ENCODE data around the gene ACTR2. TPM values are rescaled to one million over a fixed set of nuclear protein-coding genes. Genes with fewer than 3 reads are reported as not detected.

The ACTR2 gene
- total RNA-seq, 1 experiment from 2014 or later = 263 TPM

DNA sequence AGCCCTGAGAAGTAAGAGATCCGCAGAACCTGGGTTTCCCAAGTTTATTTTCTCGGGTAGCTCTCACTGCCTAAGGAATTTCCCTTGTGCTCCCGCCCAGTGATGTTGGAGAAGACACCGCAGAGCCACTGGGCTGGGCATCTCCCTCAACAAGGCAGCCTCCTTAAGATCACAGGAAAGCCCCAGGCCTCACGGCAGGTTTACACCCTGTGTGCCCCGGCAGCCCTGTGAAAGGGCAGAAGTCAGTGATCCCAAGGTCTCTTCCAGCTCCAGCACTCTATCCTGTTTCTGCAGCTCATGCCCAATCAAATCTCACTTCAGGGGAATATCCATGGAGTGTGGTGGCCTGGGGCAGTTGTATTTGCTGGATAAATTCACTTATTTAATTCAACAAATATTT, 66.5 kb downstream of the ACTR2 start:
- no peak overlapping the region for H3K4me3 Mint-ChIP-seq (ENCODE audit: unreplicated experiment)
- no peak for DNase-seq (ENCODE audit: unreplicated experiment)
- BruUV-seq (replicated peaks) = no TSS peak
- TF ChIP-seq, protein P1, sequence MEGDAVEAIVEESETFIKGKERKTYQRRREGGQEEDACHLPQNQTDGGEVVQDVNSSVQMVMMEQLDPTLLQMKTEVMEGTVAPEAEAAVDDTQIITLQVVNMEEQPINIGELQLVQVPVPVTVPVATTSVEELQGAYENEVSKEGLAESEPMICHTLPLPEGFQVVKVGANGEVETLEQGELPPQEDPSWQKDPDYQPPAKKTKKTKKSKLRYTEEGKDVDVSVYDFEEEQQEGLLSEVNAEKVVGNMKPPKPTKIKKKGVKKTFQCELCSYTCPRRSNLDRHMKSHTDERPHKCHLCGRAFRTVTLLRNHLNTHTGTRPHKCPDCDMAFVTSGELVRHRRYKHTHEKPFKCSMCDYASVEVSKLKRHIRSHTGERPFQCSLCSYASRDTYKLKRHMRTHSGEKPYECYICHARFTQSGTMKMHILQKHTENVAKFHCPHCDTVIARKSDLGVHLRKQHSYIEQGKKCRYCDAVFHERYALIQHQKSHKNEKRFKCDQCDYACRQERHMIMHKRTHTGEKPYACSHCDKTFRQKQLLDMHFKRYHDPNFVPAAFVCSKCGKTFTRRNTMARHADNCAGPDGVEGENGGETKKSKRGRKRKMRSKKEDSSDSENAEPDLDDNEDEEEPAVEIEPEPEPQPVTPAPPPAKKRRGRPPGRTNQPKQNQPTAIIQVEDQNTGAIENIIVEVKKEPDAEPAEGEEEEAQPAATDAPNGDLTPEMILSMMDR (IDR thresholded peaks at IDR 0.05; ENCODE audit: unreplicated experiment) = no peak
- no peaks in the 10 kb centered on the region for H3K36me3 Mint-ChIP-seq (ENCODE audit: insufficient read depth, unreplicated experiment)
- ChIA-PET POLR2A (interaction anchor here (0.6 to 0.9 kb wide), 2 partner anchors 14 to 62 kb away, joined by 3 to 6 read pairs; no protein-coding TSS in a partner anchor), CTCF (interaction anchor here (0.5 to 0.7 kb wide), 2 partner anchors 35 to 49 kb away, joined by 3 read pairs; no protein-coding TSS in a partner anchor)
- H3K27me3 Mint-ChIP-seq (ENCODE audit: insufficient read depth, unreplicated experiment) = no peaks in the 10 kb centered on the region
- H3K4me1 Mint-ChIP-seq (ENCODE audit: insufficient read depth, unreplicated experiment) = peaks cover under 1% of the 10 kb centered on the region
- H3K27ac Mint-ChIP-seq (ENCODE audit: low read depth, unreplicated experiment) = no peak overlapping the region
- intact Hi-C loops (cut with micrococcal nuclease) = no loop called here
- H3K9me3 Mint-ChIP-seq (ENCODE audit: unreplicated experiment) = no peaks in the 10 kb centered on the region

DNA sequence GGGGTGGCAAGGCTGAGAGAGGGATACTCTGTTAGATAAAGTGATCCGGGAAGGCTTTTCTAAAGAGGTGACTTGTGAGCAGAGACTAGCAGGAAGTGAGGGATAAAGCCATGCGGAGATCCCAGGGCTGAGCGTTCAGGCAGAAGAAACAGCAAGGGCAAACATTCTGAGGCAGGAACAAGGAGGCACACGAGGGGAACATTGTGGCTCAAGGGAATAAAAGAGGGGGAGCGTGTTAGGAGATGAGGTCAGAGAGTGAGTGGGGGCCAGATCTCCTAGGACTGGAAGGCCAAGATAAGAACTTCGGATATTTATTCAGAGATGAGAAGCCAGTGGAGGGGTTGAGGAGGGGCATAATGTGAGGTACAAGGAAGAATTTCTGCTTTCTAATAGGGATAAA, 67.1 kb downstream of the ACTR2 start:
- Mint-ChIP-seq H3K27ac (ENCODE audit: low read depth, unreplicated experiment) (no peak overlapping the region), H3K27me3 (ENCODE audit: insufficient read depth, unreplicated experiment) (no peaks in the 10 kb centered on the region), H3K9me3 (ENCODE audit: unreplicated experiment) (no peaks in the 10 kb centered on the region), H3K4me1 (ENCODE audit: insufficient read depth, unreplicated experiment) (peaks cover 4% of the 10 kb centered on the region), H3K36me3 (ENCODE audit: insufficient read depth, unreplicated experiment) (no peaks in the 10 kb centered on the region), H3K4me3 (ENCODE audit: unreplicated experiment) (no peak overlapping the region)
- ChIA-PET POLR2A (no interaction called here), CTCF (no interaction called here)
- TF ChIP-seq, protein P1 (IDR thresholded peaks at IDR 0.05; ENCODE audit: unreplicated experiment) = no peak
- intact Hi-C loops (cut with micrococcal nuclease) = no loop called here
- no peak for DNase-seq (ENCODE audit: unreplicated experiment)
- BruUV-seq (replicated peaks) = no TSS peak

DNA sequence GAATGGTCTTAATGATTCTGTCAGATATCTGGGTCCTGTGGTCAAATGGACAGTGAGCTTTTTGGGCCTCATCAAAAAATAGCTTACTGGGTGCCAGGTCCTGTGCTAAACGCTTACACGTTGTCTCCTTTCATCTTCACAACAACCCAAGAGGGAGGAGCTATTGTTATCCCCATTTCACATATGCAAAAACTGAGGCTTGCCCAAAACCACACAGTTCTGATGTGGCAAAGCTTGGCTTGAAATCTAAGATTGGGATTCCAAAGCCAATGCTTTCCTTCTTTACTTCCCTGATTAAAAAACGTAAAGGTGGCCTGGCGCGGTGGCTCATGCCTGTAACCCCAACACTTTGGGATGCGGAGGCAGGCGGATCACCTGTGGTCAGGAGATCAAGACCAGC, 69.3 kb downstream of the ACTR2 start:
- Mint-ChIP-seq H3K9me3 (ENCODE audit: unreplicated experiment) (no peaks in the 10 kb centered on the region), H3K27me3 (ENCODE audit: insufficient read depth, unreplicated experiment) (no peaks in the 10 kb centered on the region), H3K27ac (ENCODE audit: low read depth, unreplicated experiment) (no peak overlapping the region), H3K36me3 (ENCODE audit: insufficient read depth, unreplicated experiment) (no peaks in the 10 kb centered on the region), H3K4me3 (ENCODE audit: unreplicated experiment) (no peak overlapping the region), H3K4me1 (ENCODE audit: insufficient read depth, unreplicated experiment) (peaks cover 12% of the 10 kb centered on the region)
- TF ChIP-seq, protein P1 (IDR thresholded peaks at IDR 0.05; ENCODE audit: unreplicated experiment) = no peak
- DNase-seq (ENCODE audit: unreplicated experiment) = no peak
- CTCF ChIA-PET = interaction anchor here (0.5 to 0.7 kb wide), 2 partner anchors 116 to 217 kb away, joined by 3 read pairs; no protein-coding TSS in a partner anchor
- BruUV-seq (replicated peaks) = no TSS peak
- POLR2A ChIA-PET = interaction anchor here (0.7 kb wide), 1 partner anchor 14 kb away, joined by 3 read pairs; no protein-coding TSS in a partner anchor
- intact Hi-C loops (cut with micrococcal nuclease) = no loop called here

DNA sequence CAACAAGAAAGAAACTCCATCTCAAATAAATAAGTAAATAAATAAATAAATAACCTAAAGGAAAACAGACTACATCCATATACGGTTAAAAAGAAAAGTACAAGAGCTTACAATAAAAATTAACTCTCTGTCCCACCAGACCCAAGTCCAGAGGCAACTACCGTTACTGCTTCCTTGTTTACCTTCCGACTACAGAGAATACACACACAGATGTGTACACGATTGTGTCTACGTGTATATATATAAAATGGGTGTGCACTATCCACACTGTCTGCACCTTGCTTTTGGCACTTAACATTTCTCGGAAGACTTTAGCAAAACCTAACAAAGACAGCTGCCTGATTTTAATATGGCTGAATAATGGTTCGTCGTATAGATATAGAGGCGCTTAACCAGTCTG, 69.9 kb downstream of the ACTR2 start:
- Mint-ChIP-seq H3K4me1 (ENCODE audit: insufficient read depth, unreplicated experiment) (peaks cover 12% of the 10 kb centered on the region), H3K36me3 (ENCODE audit: insufficient read depth, unreplicated experiment) (no peaks in the 10 kb centered on the region)

More for the DNA sequence above, 69.9 kb downstream of the ACTR2 start:
- Mint-ChIP-seq H3K4me3 (ENCODE audit: unreplicated experiment) (no peak overlapping the region), H3K27me3 (ENCODE audit: insufficient read depth, unreplicated experiment) (no peaks in the 10 kb centered on the region), H3K27ac (ENCODE audit: low read depth, unreplicated experiment) (no peak overlapping the region), H3K9me3 (ENCODE audit: unreplicated experiment) (no peaks in the 10 kb centered on the region)
- intact Hi-C loops (cut with micrococcal nuclease) = no loop called here
- TF ChIP-seq, protein P1 (IDR thresholded peaks at IDR 0.05; ENCODE audit: unreplicated experiment) = no peak
- POLR2A ChIA-PET = no interaction called here
- no peak for DNase-seq (ENCODE audit: unreplicated experiment)
- CTCF ChIA-PET = interaction anchor here (0.5 to 0.7 kb wide), 2 partner anchors 216 to 343 kb away, joined by 3 read pairs; no protein-coding TSS in a partner anchor
- BruUV-seq (replicated peaks) = no TSS peak
